Hematopoietic multipotent progenitor cell treated with erythropoietin and hydrocortisone succinate and interleukin-3 and kit ligand, for 17 days (in vitro differentiated cells): ENCODE measurements around the gene TEX35.

Source experiments
- DNase-seq: peaks from one replicate; pipeline ENCODE4 v3.0.0-alpha.2; 2015; ENCODE audit warnings: low spot score

Gene TEX35

DNA sequence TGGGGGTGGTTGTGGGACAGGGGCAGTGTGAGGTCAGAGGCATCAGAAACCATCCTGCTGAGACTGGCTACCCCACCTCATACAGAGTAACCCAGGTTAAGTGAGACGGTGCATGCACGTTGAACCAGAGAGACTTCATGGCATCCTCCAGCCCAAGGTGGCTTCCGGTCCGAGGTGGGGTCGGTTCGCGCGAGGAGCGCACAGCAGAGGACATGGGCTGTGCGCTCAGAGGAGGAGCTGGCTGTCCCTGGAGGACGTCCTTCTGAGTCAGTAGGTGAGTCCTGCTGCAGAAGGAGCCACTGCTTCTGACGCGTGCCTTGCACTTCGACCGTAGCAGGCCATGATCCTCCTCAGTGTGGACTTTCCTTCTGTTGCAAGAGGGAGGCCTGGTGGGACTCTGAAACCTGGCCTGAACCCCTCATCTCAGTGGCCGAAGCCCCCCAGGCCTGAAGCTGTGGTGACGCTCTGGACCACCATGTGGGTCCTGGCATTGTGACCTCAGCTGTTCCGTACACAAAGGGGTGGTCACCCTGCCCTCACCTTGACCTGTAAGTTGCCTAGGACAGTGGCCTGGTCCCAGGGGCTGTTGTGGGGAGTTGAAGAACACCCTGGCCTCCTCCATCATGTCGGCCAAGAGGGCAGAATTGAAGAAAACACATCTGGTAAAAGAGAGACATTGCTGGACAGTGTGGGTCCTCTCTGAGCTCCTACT, at the start of gene TEX35:
TSS of gene TEX35 (plus strand) at position 544 of the 712 bp plus-strand sequence. CDS start at position 624, 80 bp downstream.
- DNase-seq: no peak

DNA sequence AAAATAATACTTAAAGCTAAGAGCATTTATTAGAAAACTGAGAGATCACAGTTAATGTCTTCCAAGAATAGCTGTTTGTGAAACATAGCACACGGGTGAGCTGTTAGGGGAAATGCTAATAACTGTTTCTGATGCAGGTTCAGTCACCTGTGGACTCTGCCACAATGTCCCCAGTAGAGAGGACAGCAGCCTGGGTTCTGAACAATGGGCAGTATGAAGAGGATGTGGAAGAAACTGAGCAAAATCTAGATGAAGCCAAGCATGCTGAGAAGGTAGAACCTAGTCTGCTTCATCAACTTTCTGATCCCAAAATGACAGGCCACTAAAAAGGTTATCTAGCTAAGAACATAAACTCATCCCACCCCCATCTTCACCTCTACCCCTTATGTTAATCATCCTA, 48.8 kb upstream of the TEX35 start:
- DNase-seq: no peak

- DNase-seq: no peak
Measured at GRCh38 chr1:178464566-178464965, 48.3 kb upstream of the TEX35 start.

DNA sequence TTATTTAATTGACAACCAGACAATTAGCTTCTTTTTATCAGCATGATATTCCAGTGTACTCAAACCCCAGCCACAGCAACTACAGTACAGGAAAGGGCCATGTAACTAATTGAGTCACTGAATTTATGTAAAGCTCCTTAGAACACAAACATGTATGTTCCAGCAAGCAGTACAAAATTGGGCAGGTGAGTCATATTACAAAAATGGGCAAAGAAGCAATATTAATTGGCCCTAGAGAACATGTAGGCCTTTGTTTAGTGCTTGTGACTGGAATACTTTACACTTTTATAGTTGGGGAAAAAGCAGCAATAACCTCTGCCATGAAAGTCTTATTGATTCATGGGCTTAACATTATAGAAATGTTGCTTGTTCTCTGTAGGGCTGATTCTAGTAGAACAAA, 47.9 kb upstream of the TEX35 start:
- no peak for DNase-seq

GRCh38 chr1:178467837-178468236, 45.1 kb upstream of the TEX35 start:
- DNase-seq: no peak

DNA sequence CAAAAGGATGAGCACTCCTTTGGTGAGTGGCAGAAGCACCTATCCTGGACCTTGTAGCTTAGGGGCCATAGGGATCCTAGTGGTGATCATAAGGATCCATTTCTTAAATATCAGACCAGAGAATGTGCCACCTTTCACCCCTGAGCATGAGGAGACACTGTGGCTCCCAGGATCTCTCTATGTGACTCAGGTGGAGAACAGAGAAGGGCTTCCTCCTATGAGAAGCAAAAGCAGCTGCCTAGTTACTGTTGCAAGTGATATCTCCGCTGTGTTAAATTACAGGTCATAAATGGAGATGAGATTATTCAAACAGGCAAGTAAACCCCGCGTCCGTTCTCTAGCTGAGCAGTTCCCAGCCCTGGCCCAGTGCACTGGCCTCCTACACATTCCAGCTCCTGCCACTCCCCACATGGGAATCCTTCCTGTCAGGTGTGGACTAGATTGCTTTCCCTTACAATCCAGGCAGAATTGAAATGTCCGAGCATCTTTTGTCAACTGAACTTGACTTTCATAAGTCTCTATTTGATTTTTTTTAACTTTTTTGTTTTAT, 42.4 kb upstream of the TEX35 start:
- DNase-seq: no peak

- DNase-seq: no peak
Measured at GRCh38 chr1:178472531-178472930, 40.4 kb upstream of the TEX35 start.

GRCh38 chr1:178477373-178477772, 35.5 kb upstream of the TEX35 start:
- DNase-seq: no peak

DNA sequence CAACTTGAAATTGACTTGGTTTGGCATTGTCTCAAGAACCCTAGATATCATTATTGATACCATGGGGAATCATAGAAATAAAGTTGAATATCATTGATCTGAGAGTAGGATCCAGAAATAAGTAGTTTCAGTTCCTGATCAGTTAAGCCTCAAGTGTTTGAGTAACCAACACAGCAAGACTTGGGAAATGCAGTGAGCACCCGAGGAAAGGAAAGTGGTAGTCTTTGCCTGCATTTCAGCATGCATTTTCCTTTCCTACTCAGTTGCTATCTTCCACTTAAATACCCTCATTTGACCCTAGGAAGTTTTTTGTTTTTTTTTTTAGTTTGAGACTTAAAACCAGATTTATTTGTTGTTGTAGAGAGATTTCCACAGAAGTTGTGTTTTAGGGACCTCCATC, 35.1 kb upstream of the TEX35 start:
- no peak for DNase-seq

DNA sequence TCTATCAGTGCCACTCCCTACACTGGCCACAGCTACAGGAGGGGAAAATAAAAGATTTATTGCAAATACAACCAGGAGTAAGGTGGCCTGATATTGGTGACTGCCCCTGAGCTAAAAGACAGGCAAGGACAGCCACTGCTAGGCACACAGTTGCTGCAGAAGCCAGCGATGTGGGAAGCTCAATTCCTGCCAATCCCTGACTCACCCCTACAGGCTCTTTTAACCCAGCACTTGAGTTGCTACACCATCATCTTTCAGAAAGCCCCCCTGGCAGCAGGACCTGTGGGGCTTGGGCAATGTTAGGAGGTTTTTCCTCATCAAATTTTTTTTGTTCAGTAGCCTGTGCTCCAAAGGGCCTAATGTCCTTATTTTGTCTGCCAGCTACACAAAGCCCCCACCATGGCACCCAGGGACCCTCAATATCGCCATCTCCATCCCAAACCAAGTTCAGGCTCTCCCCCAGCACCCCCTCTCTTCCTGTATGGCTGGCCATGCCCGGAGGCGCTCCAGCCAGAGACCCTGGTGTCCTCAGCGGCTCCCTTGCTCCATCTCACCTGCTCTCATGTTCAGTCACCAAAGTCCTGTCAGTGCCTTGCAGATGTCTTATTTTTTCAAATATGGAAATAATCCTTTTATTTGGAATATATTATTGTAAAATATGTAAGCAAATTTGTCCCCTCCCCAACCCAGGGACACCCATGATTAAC, 29.5 kb upstream of the TEX35 start:
- DNase-seq: no peak

DNA sequence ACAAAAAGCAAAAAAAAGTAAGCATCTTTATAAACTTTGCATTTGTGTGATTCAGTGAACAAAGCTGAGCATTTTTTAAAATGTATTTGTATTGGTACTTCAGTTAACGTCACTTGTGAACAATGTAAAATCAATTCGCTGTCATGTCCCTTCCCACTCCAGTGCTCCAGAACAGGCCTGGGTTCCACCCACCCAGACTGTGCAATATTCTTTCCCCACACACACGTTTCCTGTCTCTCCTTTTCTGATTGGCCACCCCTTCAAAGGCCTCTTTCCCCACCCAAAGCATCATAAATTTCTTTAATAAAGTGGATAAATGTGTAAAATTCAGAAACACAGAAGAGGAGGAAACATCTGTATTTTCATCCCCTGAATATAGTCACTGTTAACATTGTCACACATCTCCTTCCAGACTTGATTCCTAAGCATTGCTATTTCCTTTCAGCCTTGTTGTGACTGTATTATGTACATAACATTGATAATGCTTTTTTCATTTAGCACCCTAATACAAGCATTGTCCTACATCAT, 28.1 kb upstream of the TEX35 start:
- no peak for DNase-seq

GRCh38 chr1:178485541-178485981, 27.3 kb upstream of the TEX35 start:
- no peak for DNase-seq

DNA sequence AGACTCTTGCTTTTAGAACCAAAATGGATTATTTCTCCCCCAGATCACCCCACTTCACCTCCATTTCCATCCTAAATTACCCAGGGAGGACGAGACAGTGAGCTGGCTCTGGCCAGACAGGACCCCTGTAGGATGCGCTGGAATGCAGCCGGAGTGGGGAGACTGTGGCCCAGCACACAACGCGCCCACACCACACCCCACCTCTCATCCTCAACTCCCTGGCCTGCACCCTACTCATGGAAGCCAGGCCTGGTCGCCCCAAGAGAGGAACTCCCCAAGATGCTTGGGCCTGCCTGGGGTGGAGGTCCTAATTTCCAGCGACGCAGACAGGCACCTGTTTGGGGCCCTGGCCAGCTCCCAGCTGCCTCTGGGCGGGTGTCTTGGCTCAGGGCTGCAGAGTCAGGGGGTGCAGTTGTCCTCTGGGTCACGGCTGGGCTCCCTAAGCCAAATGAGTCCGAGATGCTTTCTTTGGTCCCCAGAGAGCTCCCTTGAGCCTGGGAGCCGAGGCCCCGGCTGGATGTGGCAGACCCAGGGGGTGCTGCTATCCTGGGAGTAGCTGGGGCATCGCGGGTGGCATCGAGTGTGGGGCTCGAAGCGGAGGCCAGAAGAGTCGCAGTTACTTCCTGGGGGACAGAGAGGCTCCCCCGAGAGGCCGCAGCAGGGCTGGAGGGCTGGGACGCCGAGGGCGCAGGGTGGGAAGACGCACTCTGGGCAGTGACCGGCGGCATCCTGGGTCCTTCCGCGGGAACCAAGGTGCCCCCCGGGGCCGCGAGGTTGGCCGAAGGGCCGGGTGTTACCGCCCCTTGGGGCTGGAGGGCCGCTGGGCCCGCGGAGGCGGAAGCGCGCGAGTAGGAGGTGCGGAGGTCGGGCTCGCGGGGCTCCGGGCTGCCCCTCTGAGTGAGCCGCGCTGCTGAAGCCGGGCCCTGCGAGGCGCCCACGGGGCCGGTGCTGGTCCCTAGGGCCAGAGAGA, 26.5 kb upstream of the TEX35 start:
- DNase-seq: no peak

- no peak for DNase-seq
Measured at GRCh38 chr1:178487070-178487615, 25.8 kb upstream of the TEX35 start.

GRCh38 chr1:178488393-178488792, 24.5 kb upstream of the TEX35 start:
- no peak for DNase-seq

DNA sequence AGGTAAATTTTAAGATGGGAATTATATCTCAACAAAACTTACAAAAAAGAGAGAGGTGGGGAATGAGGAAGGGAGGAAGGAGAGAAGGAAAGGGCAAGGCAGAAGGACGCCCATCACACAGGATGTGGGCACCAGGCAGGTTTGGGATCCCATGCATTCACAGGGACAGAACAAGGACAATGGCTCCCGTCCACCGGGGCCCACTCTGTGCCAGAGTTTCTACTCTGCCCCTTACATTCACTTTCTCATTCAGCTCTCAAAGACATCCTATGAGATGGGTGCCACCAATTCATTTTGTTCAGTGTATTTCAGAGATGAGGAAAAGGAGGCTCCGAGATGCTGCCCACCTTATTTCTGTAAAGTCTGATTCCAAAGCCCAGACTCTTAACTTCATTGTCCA, 23.5 kb upstream of the TEX35 start:
- DNase-seq: no peak

DNA sequence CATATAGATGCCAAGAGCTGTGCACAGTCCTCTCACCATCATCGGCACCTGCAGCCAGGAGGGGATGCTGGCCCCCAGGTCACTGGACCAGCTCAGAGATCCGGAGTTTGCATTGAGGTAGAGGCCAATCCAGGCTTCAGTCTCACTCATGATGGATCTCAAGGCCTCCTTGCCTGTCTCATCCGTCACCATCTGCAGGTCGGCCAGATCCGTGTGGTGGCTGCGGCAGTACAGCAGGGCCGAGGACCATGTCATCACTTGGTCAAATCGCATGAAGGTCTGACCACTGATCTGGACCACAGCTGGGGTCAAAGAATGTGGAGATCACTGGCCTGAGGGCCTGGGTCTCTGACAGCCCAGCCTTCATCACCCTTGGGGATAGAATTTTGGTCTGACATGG, 22.8 kb upstream of the TEX35 start:
- no peak for DNase-seq

DNA sequence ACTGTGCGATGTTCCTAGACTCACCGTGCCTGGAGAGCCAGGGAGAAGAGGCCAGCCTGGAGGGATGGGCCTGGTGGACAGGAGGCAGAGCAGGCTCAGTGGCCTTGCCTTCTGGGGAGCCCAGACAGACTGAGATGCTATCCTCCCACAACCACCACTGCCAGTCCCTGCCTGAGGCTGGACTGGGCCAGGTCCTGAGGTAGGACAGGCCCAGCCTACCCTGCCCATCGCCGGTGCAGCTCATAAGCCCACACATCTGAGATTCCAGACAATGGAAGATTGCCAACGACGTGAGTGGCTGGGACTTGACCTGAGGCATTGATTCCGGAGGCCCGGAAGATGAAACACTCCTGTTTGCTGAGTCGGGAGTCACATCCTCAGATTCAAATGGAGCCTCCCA, 21.9 kb upstream of the TEX35 start:
- DNase-seq: no peak

GRCh38 chr1:178491721-178492120, 21.2 kb upstream of the TEX35 start:
- DNase-seq: no peak

- no peak for DNase-seq
Measured at GRCh38 chr1:178492341-178492740, 20.6 kb upstream of the TEX35 start.

- DNase-seq: no peak
Measured at GRCh38 chr1:178493301-178493741, 19.6 kb upstream of the TEX35 start.

- no peak for DNase-seq
Measured at GRCh38 chr1:178494569-178494971, 18.3 kb upstream of the TEX35 start.
